ENCODE results near the gene MAP3K1. TPM values are rescaled to one million over a fixed set of nuclear protein-coding genes. Genes with fewer than 3 reads are reported as not detected.
"Not testable (repeated sequence)": the region's sequence is repeated elsewhere in the genome, so short reads cannot be mapped to it uniquely, and the experiment has no call there.

MAP3K1 gene
- total RNA-seq, 1 experiment from 2014 or later, result 18.9 TPM

DNA sequence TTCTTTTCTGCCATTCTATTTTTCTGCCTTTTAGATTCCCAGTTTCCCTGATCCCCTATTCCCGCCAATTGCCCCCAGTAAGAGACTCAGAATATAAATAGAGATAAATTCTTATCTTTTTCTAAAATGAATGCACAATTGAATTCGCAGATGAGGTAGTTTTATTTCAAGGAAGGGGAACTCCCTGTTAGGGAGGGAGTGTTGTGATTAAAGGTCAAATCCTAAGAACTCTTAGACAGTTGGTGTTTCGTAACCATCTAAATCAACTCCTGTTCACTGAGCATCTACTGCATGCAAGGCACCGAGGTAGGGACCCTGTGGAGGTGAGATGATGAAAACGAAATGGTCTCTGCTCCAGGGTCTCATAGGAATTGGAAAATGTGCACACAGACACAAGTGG is 7.7 kb upstream of the MAP3K1 start:
- no peak for DNase-seq
- Histone ChIP-seq H3K27me3 (ENCODE audit: control insufficient read depth, insufficient read depth, low read length) (peaks cover 2% of the 10 kb centered on the region; the same call in 1 of the 2 replicates), H3K4me3 (ENCODE audit: insufficient read depth, low read depth, low read length) (no peak overlapping the region), H3K36me3 (replicated peaks; ENCODE audit: control insufficient read depth, insufficient read depth, low read length) (no peaks in the 10 kb centered on the region)

DNA sequence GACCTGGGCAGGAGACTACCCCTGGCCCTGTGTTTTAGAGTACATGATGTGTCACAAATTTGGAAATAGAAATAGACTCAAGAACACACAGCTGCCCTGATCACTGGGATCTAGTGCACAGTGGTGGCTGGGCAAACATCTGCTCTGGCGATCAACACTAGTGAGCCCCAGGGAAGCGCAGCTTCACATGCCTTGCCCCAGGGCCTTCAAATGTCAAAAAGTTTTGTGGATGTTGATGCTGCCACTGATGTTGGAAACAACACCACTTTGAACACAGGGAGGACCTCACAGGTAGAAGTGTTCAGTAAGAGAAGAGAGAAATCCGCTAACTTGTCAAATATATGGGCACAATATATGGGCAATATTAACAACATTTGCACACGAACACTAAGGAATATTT is 7.1 kb upstream of the MAP3K1 start:
- DNase-seq, result no peak
- no peaks in the 10 kb centered on the region for H3K36me3 ChIP-seq (replicated peaks; ENCODE audit: control insufficient read depth, insufficient read depth, low read length)
- peaks cover 6% of the 10 kb centered on the region; the same call in 1 of the 2 replicates for H3K27me3 ChIP-seq (ENCODE audit: control insufficient read depth, insufficient read depth, low read length)
- no peak overlapping the region for H3K4me3 ChIP-seq (ENCODE audit: insufficient read depth, low read depth, low read length)

DNA sequence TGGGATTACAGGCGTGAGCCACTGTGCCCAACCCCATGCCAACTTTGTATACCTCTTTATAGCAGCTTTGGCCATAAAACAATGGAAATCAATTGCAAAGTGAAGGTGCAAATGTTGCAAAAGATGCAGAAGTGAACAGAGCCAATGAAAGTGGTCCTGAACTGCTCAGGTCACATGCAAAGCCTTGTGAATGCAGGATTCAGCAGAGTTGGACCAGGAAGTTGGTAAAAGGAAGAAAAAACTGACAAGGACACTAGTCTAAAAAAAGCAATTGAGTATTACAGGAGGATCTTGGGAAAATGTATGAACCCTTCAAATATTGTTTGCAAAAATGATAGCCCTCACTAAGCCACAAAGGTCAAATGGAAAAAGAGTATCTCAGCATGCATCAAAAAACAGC is 4.5 kb upstream of the MAP3K1 start:
- H3K4me3 ChIP-seq (ENCODE audit: insufficient read depth, low read depth, low read length), result no peak overlapping the region
- H3K27me3 ChIP-seq (ENCODE audit: control insufficient read depth, insufficient read depth, low read length), result peaks cover 12% of the 10 kb centered on the region; the same call in 1 of the 2 replicates
- DNase-seq, result no peak
- no peaks in the 10 kb centered on the region for H3K36me3 ChIP-seq (replicated peaks; ENCODE audit: control insufficient read depth, insufficient read depth, low read length)

DNA sequence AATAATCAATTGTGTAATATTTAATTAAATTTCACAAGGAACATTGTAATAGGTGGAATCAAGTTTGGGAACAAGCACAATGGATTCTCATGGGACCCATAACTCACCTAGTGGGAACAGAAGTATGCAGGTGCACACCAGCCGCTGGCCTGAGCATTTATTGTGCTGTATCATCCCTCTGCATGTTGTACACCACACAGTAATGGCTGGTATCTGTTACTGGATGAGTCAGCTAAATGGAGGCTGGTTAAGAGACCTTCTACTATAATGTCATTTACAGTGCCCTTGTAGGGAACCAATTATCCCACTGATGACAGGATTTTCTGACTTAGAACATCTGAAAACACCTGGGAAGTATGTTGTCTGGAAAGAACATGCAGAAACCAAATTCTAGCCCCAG is 3.2 kb upstream of the MAP3K1 start:
- H3K36me3 ChIP-seq (replicated peaks; ENCODE audit: control insufficient read depth, insufficient read depth, low read length), result no peaks in the 10 kb centered on the region
- no peak for DNase-seq

DNA sequence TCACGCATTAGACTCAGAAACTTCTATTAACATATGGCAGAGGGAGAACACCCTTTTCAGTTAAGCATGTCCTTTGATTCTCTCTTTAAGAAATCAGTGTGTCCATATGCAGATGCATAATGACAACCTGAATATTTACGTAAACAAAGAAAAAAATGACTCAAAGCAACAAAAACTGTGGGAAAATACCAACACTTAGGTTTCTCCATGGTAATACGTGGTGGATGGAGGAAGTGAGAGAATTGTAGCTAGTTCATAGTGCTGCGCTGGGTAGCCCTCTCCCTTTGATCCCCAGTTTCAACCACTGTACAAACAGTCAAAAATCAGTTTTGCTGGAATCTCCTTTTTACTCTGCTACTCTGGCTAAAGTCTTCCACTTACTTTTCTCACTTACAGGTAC is 2.0 kb upstream of the MAP3K1 start:
- DNase-seq, result no peak
- Histone ChIP-seq H3K4me3 (ENCODE audit: insufficient read depth, low read depth, low read length) (no peak overlapping the region), H3K27me3 (ENCODE audit: control insufficient read depth, insufficient read depth, low read length) (peaks cover 12% of the 10 kb centered on the region; the same call in 1 of the 2 replicates), H3K36me3 (replicated peaks; ENCODE audit: control insufficient read depth, insufficient read depth, low read length) (no peaks in the 10 kb centered on the region)

More for the DNA sequence above, 3.2 kb upstream of the MAP3K1 start:
- Histone ChIP-seq H3K4me3 (ENCODE audit: insufficient read depth, low read depth, low read length) (no peak overlapping the region), H3K27me3 (ENCODE audit: control insufficient read depth, insufficient read depth, low read length) (peaks cover 12% of the 10 kb centered on the region; the same call in 1 of the 2 replicates)

DNA sequence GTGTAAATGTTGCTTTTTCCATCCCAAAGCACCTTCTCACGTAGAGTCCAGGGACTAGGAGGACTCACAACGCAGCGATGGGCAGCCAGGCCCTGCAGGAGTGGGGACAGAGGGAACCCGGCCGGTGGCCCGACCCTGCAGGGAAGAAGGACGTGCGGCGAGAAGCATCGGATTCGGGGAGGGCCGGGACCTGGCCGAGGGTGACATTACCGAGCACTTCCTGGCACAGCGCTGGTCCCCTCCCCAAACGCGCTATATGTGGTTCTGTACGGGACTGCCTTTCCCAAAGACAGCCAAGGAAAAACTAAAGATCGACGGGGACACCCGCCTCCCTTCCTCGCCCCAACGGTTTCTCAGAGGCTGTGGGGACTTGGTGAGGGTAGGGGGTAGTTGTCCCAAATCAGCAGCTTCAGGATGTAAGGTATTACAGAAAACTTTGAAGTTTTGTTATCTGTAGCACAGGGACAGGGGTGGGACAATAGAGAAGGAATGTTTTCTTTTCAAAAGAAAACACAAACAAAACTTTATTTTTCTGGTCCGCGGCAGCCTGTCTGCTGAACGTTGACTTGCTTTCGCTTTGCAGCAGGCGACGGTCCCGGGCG is 887 bp upstream of the MAP3K1 start:
- H3K36me3 ChIP-seq (replicated peaks; ENCODE audit: control insufficient read depth, insufficient read depth, low read length), result no peaks in the 10 kb centered on the region
- H3K4me3 ChIP-seq (ENCODE audit: insufficient read depth, low read depth, low read length), result peak overlapping the region; percentile 79
- peak; percentile 69 for DNase-seq
- H3K27me3 ChIP-seq (ENCODE audit: control insufficient read depth, insufficient read depth, low read length), result peaks cover 12% of the 10 kb centered on the region; the same call in 1 of the 2 replicates

DNA sequence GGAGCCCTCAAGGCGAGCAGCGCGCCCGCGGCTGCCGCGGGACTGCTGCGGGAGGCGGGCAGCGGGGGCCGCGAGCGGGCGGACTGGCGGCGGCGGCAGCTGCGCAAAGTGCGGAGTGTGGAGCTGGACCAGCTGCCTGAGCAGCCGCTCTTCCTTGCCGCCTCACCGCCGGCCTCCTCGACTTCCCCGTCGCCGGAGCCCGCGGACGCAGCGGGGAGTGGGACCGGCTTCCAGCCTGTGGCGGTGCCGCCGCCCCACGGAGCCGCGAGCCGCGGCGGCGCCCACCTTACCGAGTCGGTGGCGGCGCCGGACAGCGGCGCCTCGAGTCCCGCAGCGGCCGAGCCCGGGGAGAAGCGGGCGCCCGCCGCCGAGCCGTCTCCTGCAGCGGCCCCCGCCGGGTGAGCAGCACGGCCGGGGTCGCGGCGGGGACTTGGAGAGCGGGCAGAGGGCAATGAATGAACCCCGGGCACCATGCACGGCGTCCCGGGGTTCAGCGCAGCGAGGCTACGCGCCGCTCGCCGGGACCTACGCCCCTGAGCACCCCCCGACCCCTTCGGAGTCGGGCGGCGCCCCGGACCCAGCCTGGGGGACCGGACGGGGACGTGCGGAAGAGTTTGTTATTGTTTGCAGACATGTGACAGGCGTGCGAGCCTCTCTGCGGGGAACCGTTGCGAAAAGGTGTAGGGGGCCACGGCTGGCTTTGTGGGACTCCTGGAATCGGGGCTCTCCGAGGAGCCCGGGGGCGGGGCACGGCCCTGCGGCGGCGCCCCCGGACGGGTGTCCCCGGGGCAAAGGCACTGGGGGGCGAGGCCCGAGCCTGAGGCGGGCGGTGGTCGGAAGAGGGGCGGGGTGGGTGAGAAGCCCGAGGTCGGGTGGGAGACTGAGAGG is 553 bp downstream of the MAP3K1 start:
- peak; percentile 84 for DNase-seq
- Histone ChIP-seq H3K36me3 (replicated peaks; ENCODE audit: control insufficient read depth, insufficient read depth, low read length) (no peaks in the 10 kb centered on the region), H3K4me3 (ENCODE audit: insufficient read depth, low read depth, low read length) (peak overlapping the region; percentile 79), H3K27me3 (ENCODE audit: control insufficient read depth, insufficient read depth, low read length) (peaks cover 12% of the 10 kb centered on the region; the same call in 1 of the 2 replicates)

DNA sequence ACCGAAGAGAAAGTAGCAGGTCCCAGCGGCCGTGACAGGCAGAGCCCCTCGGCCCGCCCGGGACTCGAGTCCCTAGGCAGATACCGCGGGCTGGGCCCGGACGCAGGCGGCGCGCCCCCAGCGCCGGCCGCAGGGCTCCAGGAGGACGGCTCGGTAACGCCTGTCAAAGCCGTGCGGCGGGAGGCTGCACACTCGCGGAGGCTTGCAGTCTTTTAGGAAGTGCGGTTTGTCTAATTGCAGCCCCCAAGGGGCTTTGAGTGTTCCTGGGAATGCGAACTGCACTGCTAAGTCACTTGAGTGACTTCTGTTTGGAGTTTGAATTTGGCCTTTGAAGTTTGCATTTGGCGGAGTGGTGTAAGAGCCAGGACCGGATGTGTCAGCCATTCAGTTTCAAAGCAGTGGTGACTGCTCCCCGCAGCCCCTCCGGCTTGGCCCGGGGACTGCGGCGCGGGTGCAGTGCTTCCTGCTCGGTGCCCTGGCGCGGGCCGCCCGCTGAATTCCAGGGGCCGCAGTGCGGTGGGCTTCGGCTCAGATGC is 1.3 kb downstream of the MAP3K1 start:
- peaks cover 12% of the 10 kb centered on the region; the same call in 1 of the 2 replicates for H3K27me3 ChIP-seq (ENCODE audit: control insufficient read depth, insufficient read depth, low read length)
- H3K36me3 ChIP-seq (replicated peaks; ENCODE audit: control insufficient read depth, insufficient read depth, low read length), result no peaks in the 10 kb centered on the region
- peak; percentile 80 for DNase-seq
- H3K4me3 ChIP-seq (ENCODE audit: insufficient read depth, low read depth, low read length), result peak overlapping the region; percentile 79

DNA sequence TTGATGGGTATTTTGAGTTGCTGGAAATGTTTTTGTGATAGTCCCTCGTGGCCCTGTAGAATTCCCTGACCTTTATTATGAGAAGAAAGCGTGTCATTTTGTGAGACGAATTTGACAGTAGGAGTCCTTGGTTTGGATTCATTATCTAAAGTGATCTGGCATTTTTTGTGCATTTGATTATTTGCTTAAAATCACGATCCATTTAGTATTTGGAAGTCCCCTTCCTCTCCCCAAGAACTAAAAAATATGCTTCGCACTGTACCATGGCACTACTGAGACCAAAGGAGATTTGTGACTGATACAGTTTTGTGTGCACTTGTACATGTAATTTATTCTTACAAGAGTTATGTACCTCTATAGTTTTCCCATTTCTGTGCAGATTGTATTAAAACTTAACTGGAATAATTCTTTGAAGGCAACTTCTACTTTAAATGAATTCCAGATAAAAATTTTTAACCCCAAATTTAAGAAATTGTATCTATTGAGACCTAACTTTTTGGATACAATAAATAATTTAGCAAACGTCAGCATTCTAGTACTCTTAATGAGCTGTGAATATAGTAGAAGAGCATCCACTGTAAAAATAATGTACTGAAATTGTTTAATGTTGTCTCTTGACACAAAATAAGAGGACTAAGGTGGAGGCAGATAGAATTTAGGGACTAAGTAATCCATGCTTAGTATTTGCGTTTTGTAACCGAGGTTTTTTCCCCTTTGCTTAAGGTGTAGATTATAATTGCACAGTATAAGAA is 2.1 kb downstream of the MAP3K1 start:
- H3K4me3 ChIP-seq (ENCODE audit: insufficient read depth, low read depth, low read length), result peak overlapping the region; percentile 79
- DNase-seq, result no peak
- peaks cover 12% of the 10 kb centered on the region; the same call in 1 of the 2 replicates for H3K27me3 ChIP-seq (ENCODE audit: control insufficient read depth, insufficient read depth, low read length)
- no peaks in the 10 kb centered on the region for H3K36me3 ChIP-seq (replicated peaks; ENCODE audit: control insufficient read depth, insufficient read depth, low read length)

DNA sequence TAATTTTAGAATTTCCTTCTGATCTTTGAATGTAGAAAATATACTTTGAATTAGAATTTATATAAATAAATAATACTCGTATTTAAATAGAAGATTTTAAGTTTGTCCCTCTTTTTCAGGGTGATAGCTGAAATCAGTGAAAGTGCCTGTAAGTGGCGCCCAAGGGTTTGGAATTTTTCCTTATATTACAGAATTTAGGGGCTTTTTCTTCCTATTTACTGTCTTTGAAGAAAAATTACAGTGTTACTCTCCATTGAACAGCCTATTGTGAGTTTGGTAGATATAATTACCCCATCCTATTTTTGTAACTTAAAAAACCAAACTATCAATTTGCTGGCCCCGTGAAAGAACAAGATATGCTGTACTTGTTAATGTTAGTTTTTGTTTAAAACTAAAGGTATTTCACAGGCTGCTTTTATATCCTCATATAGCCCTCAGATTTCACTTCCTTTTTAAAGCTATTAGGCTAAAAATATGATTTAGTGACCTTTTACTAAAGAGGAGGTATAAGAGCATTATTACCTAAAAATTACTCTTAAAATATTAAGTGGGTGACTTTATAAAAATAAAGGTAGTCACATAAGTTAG is 3.2 kb downstream of the MAP3K1 start:
- Histone ChIP-seq H3K36me3 (replicated peaks; ENCODE audit: control insufficient read depth, insufficient read depth, low read length) (no peaks in the 10 kb centered on the region), H3K4me3 (ENCODE audit: insufficient read depth, low read depth, low read length) (no peak overlapping the region), H3K27me3 (ENCODE audit: control insufficient read depth, insufficient read depth, low read length) (peaks cover 2% of the 10 kb centered on the region; the same call in 1 of the 2 replicates)
- DNase-seq, result peak; percentile 10

DNA sequence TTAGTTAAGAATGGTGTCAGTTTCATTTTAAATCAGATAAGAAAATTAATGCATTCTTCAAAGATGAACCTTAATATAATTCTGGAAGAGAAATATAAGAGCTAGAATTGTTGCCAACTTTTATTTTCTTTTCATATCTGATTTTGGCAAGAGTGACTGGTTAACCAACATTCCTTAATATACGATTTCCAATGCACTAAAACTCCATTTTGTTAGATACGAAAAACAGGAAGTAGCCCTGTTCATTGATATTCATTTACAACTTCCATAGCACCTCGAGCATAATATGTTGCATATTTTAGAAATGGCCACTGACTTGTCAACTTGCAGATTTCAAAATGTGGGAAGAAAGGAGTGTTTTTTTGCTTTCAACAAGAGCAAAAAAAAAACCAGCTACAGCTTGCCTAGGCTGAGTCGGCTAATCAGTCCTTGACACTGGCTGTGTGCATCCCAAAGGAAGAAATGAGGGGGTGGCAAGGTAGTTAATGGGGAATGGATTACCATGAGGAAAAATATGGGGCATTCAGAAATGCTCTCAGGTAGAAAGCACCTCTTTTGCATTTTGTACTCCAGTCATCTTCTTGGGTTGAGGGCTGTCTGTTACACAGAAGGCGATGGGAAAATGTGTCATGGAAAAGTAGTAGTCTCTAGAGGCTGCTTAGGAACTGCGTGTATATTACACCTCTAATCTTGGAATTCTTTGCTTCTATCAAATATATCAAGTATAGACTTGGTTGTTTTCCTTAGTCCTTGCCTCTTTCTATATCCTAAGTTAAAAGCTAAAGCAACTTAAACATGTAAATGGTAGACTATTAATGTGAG is 3.9 kb downstream of the MAP3K1 start:
- no peaks in the 10 kb centered on the region; the same call in 1 of the 2 replicates for H3K27me3 ChIP-seq (ENCODE audit: control insufficient read depth, insufficient read depth, low read length)
- no peak for DNase-seq
- H3K4me3 ChIP-seq (ENCODE audit: insufficient read depth, low read depth, low read length), result no peak overlapping the region
- no peaks in the 10 kb centered on the region for H3K36me3 ChIP-seq (replicated peaks; ENCODE audit: control insufficient read depth, insufficient read depth, low read length)

DNA sequence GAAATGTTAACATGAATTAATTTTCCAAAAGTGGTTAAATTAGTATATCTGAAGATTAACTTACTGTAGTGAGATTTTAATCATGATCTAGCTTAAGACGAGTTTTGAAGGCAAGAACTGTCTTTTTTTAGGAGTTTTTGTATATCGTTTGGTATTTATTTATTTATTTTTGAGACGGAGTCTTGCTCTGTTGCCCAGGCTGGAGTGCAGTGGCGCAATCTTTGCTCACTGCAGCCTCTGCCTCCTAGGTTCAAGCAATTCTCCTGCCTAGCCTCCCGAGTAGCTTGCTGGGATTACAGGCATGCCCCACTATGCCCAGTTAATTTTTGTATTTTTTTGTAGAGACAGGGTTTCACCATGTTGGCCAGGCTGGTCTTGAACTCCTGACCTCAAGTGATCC is 6.5 kb downstream of the MAP3K1 start:
- H3K4me3 ChIP-seq (ENCODE audit: insufficient read depth, low read depth, low read length); DNase-seq; H3K36me3 ChIP-seq (replicated peaks; ENCODE audit: control insufficient read depth, insufficient read depth, low read length); H3K27me3 ChIP-seq (ENCODE audit: control insufficient read depth, insufficient read depth, low read length): not testable (repeated sequence)

DNA sequence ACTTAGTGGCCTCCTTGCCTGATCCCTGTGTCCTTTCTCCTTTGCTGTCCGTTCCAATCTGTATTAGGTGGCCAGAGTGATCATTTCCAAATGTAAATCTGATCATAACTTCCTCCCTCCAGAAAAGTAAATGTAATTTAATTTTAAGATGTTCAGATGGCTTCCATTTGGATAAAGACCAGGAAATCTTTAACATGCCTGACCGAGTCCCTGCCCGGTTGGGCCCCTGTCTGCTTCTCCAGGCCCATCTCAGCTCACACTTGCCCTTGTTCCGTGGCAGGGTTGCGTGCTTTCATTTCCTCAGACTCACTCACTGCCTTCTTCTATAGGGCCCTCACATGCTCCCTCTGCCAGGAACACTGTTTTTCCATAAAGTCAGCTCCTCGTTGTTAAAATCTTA is 7.6 kb downstream of the MAP3K1 start:
- H3K36me3 ChIP-seq (replicated peaks; ENCODE audit: control insufficient read depth, insufficient read depth, low read length), result no peaks in the 10 kb centered on the region
- no peak for DNase-seq
- H3K27me3 ChIP-seq (ENCODE audit: control insufficient read depth, insufficient read depth, low read length), result no peaks in the 10 kb centered on the region
- no peak overlapping the region for H3K4me3 ChIP-seq (ENCODE audit: insufficient read depth, low read depth, low read length)
